ENCODE results near the gene TEKT1.
"Not testable (repeated sequence)": the region's sequence is repeated elsewhere in the genome, so short reads cannot be mapped to it uniquely, and the experiment has no call there.

The TEKT1 gene

DNA sequence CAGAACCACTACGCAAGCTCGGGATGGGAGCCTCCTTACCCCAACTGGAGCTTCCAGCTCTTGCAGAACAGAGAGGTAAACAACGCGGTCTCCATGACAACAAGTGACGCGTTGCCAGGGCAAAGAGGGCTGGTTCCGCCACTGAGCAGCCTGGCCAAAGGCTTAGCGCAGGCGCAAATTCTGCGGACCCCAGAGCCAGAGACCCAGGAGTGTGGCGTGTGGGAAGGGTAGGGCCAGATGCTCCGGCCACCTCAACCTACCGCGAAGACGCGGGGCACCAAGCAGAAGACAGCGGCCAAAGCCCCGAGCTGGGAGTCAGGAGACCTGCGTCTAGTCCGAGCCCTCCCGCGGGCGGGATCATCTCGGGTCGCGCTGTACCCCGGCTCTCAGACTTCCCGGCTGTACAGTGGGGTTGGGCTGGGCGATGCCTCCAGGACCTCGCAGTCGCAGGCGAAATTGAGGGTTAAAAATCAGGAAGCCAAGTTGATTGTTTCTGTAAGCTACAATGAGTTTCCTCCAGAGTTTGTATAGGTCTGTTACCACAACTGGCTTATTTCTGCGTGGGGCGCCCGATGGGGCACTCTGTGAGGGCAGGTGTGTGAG is at the start of gene TEKT1:
Gene TEKT1, minus strand, starts transcription at position 69 of the 603 bp plus-strand sequence. CDS start 1,353 bp downstream, outside the sequence.
- DNase-seq (ENCODE audit: extremely low spot score), result peak; percentile 86
- CTCF ChIA-PET, result interaction anchor here (0.6 to 1.5 kb wide), 2 partner anchors 11 to 106 kb away, joined by 4 to 6 read pairs; no protein-coding TSS in a partner anchor
- TF ChIP-seq CTBP1 (IDR thresholded peaks at IDR 0.05; ENCODE audit: borderline replicate concordance) (no peak), BHLHE40 (IDR thresholded peaks at IDR 0.05; ENCODE audit: borderline replicate concordance) (no peak), TARDBP (IDR thresholded peaks at IDR 0.05) (no peak), ELF4 (IDR thresholded peaks at IDR 0.05) (no peak), SP1 (IDR thresholded peaks at IDR 0.05) (no peak), FOXA1 (IDR thresholded peaks at IDR 0.05) (no peak), FOXM1 (IDR thresholded peaks at IDR 0.05; ENCODE audit: borderline replicate concordance) (no peak), FOXK2 (IDR thresholded peaks at IDR 0.05) (no peak), L3MBTL2 (conservative IDR thresholded peaks at IDR 0.05) (no peak), HDGF (IDR thresholded peaks at IDR 0.05; ENCODE audit: borderline replicate concordance) (no peak), ARNT (IDR thresholded peaks at IDR 0.05) (no peak)
- POLR2A ChIA-PET, result no interaction called here

DNA sequence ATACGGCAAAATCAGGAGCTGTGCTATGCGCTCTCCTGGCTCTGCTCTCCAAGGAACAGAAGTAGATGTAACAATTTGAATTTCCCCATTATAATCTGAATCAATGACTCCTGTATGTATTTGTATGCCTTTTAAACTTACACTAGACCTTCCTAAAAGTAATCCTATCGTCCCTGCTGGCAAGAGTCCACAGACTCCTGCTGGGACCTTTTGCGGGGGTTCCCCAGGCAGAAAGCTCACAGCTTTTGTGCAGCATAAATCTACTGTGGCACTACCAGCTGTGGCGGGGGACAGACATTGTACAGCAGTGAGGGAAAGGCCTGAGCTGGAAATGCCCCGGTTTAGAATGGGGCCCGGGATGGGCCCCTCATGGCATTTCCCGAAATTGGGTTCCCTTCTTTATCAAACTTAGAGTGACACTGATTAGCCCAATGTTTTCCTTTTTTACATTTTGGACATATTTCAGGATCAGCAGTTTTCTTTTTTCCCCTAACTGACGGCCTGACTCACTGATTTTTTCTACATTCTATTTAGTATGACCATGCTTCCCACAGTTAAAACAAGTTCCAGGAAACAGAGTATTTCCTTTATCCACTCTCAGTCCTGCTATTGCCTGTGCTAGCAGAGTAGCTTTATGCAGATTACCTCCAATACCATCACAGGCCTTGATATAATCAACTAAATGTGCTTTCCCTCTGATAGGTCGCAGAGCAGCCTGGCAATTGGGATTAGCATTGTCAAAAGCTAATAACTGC is 47.9 kb upstream of the TEKT1 start:
- CTCF ChIA-PET; DNase-seq (ENCODE audit: extremely low spot score); POLR2A ChIA-PET: not testable (repeated sequence)

DNA sequence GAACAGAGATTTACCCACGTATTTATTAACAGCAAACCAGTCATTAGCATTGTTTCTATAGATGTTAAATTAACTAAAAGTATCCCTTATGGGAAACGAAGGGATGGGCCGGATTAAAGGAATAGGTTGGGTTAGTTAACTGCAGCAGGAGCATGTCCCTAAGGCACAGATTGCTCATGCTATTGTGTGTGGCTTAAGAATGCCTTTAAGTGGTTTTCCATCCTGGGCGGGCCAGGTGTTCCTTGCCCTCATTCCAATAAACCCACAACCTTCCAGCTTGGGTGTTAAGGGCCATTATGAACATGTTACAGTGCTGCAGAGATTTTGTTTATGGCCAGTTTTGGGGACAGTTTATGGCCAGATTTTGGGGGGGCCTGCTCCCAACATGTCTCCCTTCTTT is 43.7 kb upstream of the TEKT1 start:
- CTCF ChIA-PET, result interaction anchor here (0.6 to 1.3 kb wide), 2 partner anchors 13 to 31 kb away, joined by 4 to 5 read pairs; no protein-coding TSS in a partner anchor
- POLR2A ChIA-PET; DNase-seq (ENCODE audit: extremely low spot score): not testable (repeated sequence)

DNA sequence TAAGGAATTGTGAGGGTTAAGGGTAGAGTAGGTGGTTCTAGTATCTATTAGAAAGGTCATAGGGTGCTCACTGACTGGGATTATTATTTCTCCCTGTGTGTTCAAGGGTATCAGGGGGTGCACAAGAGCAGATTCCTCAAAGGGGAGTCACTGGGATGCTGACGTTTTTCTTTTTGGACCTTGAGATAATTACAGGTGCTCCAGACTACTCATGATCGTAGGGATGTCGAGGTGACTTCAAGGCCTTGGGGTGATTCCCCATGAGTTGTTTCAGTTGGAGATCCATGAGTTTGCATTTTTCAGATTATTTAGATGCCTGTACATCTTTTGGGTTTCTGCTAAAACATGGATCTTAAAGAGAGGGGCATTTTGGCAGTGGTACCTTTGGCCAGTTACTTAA is 41.4 kb upstream of the TEKT1 start:
- no peak for DNase-seq (ENCODE audit: extremely low spot score)
- ChIA-PET POLR2A (no interaction called here), CTCF (no interaction called here)
- TF ChIP-seq TARDBP (IDR thresholded peaks at IDR 0.05), result no peak

DNA sequence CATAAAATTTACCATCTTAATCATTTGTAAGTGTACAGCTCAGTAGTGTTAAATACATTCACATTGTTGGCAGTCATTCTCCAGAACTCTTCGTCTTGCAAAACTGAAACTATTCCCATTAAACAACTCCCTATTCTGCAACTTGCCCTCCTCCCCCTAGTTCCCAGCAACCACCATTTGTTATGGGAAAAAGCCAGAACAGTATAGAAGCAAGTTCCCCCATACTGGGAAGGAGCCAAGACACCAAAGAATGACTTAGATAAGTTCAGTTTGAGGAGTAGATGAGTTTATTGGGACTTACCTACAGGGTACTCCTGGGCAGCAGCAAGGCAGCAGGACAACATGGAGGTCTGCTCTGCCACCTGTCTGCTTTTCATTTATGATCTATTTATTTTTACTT is 39.3 kb upstream of the TEKT1 start:
- CTCF ChIA-PET, result no interaction called here
- TF ChIP-seq, protein P1, sequence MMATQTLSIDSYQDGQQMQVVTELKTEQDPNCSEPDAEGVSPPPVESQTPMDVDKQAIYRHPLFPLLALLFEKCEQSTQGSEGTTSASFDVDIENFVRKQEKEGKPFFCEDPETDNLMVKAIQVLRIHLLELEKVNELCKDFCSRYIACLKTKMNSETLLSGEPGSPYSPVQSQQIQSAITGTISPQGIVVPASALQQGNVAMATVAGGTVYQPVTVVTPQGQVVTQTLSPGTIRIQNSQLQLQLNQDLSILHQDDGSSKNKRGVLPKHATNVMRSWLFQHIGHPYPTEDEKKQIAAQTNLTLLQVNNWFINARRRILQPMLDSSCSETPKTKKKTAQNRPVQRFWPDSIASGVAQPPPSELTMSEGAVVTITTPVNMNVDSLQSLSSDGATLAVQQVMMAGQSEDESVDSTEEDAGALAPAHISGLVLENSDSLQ (IDR thresholded peaks at IDR 0.05), result no peak
- no peak for TF ChIP-seq ZNF384 (IDR thresholded peaks at IDR 0.05)
- no peak for TF ChIP-seq FOXM1 (IDR thresholded peaks at IDR 0.05; ENCODE audit: borderline replicate concordance)
- no peak for TF ChIP-seq ARNT (IDR thresholded peaks at IDR 0.05)
- no peak for TF ChIP-seq SP1 (IDR thresholded peaks at IDR 0.05)
- no peak for TF ChIP-seq CTBP1 (IDR thresholded peaks at IDR 0.05; ENCODE audit: borderline replicate concordance)
- no peak for TF ChIP-seq LEF1 (IDR thresholded peaks at IDR 0.05; ENCODE audit: borderline replicate concordance)
- no peak for TF ChIP-seq SUZ12 (IDR thresholded peaks at IDR 0.05)
- no peak for TF ChIP-seq L3MBTL2 (conservative IDR thresholded peaks at IDR 0.05)
- no peak for TF ChIP-seq HDGF (IDR thresholded peaks at IDR 0.05; ENCODE audit: borderline replicate concordance)
- TF ChIP-seq TARDBP (IDR thresholded peaks at IDR 0.05), result no peak
- POLR2A ChIA-PET, result no interaction called here
- no peak for DNase-seq (ENCODE audit: extremely low spot score)

DNA sequence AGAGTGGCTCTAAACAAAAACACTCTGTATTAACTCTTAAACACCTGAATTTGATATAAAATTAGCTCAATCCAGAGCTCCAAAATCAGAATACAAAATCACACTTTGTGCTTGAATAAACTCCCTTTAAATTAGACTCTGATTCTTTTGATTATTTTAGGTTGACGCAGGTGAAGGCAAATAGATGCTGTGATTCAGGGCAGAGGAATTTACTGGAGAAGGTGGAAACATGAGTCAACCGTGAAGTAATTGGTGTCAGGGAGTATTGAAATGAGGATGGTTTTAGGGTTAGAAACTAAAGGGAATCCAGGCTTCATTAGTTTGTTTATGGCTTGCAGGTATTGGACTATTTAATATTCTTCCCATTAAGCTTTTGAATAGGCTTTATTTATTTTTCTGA is 37.1 kb upstream of the TEKT1 start:
- no peak for DNase-seq (ENCODE audit: extremely low spot score)

DNA sequence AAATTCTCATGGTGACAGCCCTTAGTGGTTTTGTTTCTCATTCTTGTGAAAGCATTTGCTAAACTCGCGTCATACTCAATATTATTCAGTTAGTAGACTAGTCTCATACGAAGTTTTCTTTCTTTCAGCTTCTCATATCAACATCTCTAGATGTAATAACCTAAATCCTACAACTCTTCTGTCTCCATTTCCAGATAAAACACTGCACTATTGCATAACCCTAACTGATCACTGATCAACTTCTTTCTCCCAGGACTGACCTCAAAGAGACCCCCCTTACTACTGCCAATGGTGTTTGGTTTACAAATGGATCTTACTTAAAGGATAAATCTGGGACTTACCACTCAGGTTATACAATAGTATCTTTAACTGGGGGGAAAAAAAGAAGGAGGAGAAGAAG is 36.3 kb upstream of the TEKT1 start:
- ChIA-PET CTCF (no interaction called here), POLR2A (no interaction called here)
- TF ChIP-seq ARNT (IDR thresholded peaks at IDR 0.05) (no peak), HDGF (IDR thresholded peaks at IDR 0.05; ENCODE audit: borderline replicate concordance) (no peak), FOXA1 (IDR thresholded peaks at IDR 0.05) (no peak), FOXK2 (IDR thresholded peaks at IDR 0.05) (no peak), SP1 (IDR thresholded peaks at IDR 0.05) (no peak), SUZ12 (IDR thresholded peaks at IDR 0.05) (no peak), LEF1 (IDR thresholded peaks at IDR 0.05; ENCODE audit: borderline replicate concordance) (no peak), CTBP1 (IDR thresholded peaks at IDR 0.05; ENCODE audit: borderline replicate concordance) (no peak), L3MBTL2 (conservative IDR thresholded peaks at IDR 0.05) (no peak), ZNF384 (IDR thresholded peaks at IDR 0.05) (no peak), TARDBP (IDR thresholded peaks at IDR 0.05) (no peak), ELF4 (IDR thresholded peaks at IDR 0.05) (no peak), FOXM1 (IDR thresholded peaks at IDR 0.05; ENCODE audit: borderline replicate concordance) (no peak)
- DNase-seq (ENCODE audit: extremely low spot score), result no peak

More for the DNA sequence above, 37.1 kb upstream of the TEKT1 start:
- no peak for TF ChIP-seq LEF1 (IDR thresholded peaks at IDR 0.05; ENCODE audit: borderline replicate concordance)
- TF ChIP-seq ELF4 (IDR thresholded peaks at IDR 0.05), result no peak
- no peak for TF ChIP-seq FOXM1 (IDR thresholded peaks at IDR 0.05; ENCODE audit: borderline replicate concordance)
- no peak for TF ChIP-seq FOXK2 (IDR thresholded peaks at IDR 0.05)
- POLR2A ChIA-PET, result no interaction called here
- CTCF ChIA-PET, result no interaction called here

DNA sequence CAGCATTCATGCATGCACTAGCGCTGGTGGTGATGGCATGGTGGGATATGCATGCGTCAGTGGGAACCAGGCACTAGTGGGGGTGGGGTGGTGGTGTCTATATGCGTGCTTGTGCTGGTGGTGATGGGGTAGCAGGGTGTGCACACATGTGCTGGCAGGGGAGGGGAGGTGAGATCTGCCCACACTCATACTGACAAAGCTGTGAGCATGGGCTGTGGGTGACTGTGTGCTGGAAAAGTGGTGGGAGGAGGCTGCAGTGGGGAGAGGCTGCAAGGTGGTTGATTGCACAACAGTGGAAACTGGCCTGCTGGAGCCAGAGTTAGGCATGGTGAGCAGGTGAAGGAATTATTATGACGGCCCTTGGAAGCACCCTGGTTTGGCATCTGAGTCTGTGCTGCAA is 31.3 kb upstream of the TEKT1 start:
- TF ChIP-seq FOXA1 (IDR thresholded peaks at IDR 0.05) (no peak), BHLHE40 (IDR thresholded peaks at IDR 0.05; ENCODE audit: borderline replicate concordance) (no peak), FOXM1 (IDR thresholded peaks at IDR 0.05; ENCODE audit: borderline replicate concordance) (no peak), ZNF384 (IDR thresholded peaks at IDR 0.05) (no peak), CTBP1 (IDR thresholded peaks at IDR 0.05; ENCODE audit: borderline replicate concordance) (no peak), HDGF (IDR thresholded peaks at IDR 0.05; ENCODE audit: borderline replicate concordance) (no peak), SUZ12 (IDR thresholded peaks at IDR 0.05) (no peak), SP1 (IDR thresholded peaks at IDR 0.05) (no peak), L3MBTL2 (conservative IDR thresholded peaks at IDR 0.05) (no peak), TARDBP (IDR thresholded peaks at IDR 0.05) (no peak), LEF1 (IDR thresholded peaks at IDR 0.05; ENCODE audit: borderline replicate concordance) (no peak), ELF4 (IDR thresholded peaks at IDR 0.05) (no peak), ARNT (IDR thresholded peaks at IDR 0.05) (no peak), NFRKB (IDR thresholded peaks at IDR 0.05) (no peak)
- TF ChIP-seq, protein P1 (IDR thresholded peaks at IDR 0.05), result no peak
- POLR2A ChIA-PET, result no interaction called here
- CTCF ChIA-PET, result no interaction called here
- DNase-seq (ENCODE audit: extremely low spot score), result no peak

All from HEK293T (cell line).